HEK293 (cell line): ENCODE measurements around the gene ZMYM3.

ENCODE experiments used
- BCL11A ChIP-seq: fragments of 450-650 bp; formaldehyde crosslinking; IDR thresholded peaks from 2 replicates; pipeline ENCODE4 v1.5.1; 2016; ENCODE audit warnings: low read depth, missing biosample characterization, missing genetic modification characterization
- FEZF1 ChIP-seq: fragments of 450-650 bp; formaldehyde crosslinking; IDR thresholded peaks from 2 replicates; pipeline ENCODE4 v1.5.1; 2016; ENCODE audit warnings: missing biosample characterization, missing genetic modification characterization
- HOXD13 ChIP-seq: sonication (generic); formaldehyde crosslinking; IDR thresholded peaks from 2 replicates; pipeline ENCODE4 v1.8.0; 2022; ENCODE audit warnings: missing genetic modification reagents, borderline replicate concordance
- REPIN1 ChIP-seq: fragments of 450-650 bp; formaldehyde crosslinking; IDR thresholded peaks from 2 replicates; pipeline ENCODE4 v1.5.1; 2017; ENCODE audit warnings: missing biosample characterization, missing genetic modification characterization, low read depth
- SCRT1 ChIP-seq: fragments of 450-650 bp; formaldehyde crosslinking; IDR thresholded peaks from 2 replicates; pipeline ENCODE4 v1.5.1; 2016; ENCODE audit warnings: missing biosample characterization, missing genetic modification characterization, borderline replicate concordance
- SCRT2 ChIP-seq: fragments of 450-650 bp; formaldehyde crosslinking; IDR thresholded peaks from 2 replicates; pipeline ENCODE4 v1.5.1; 2016; ENCODE audit warnings: missing biosample characterization, missing genetic modification characterization
- SP7 ChIP-seq: fragments of 450-650 bp; formaldehyde crosslinking; IDR thresholded peaks from 2 replicates; pipeline ENCODE4 v1.5.1; 2016; ENCODE audit warnings: missing biosample characterization, missing genetic modification characterization
- TSHZ1 ChIP-seq: fragments of 450-650 bp; formaldehyde crosslinking; IDR thresholded peaks from 2 replicates; pipeline ENCODE4 v1.5.1; 2016; ENCODE audit warnings: missing biosample characterization, missing genetic modification characterization, borderline replicate concordance
- YY2 ChIP-seq: fragments of 450-650 bp; formaldehyde crosslinking; IDR thresholded peaks from 2 replicates; pipeline ENCODE4 v1.5.1; 2016; ENCODE audit warnings: missing biosample characterization, missing genetic modification characterization
- ZBTB6 ChIP-seq: fragments of 450-650 bp; formaldehyde crosslinking; IDR thresholded peaks from 2 replicates; pipeline ENCODE4 v1.5.1; 2017; ENCODE audit warnings: missing biosample characterization, missing genetic modification characterization
- ZFHX2 ChIP-seq: fragments of 450-650 bp; formaldehyde crosslinking; conservative IDR thresholded peaks from 2 replicates; pipeline ENCODE4 v1.5.1; 2016; ENCODE audit warnings: missing biosample characterization, missing genetic modification characterization
- ZFP3 ChIP-seq: fragments of 450-650 bp; formaldehyde crosslinking; IDR thresholded peaks from 2 replicates; pipeline ENCODE4 v1.5.1; 2016; ENCODE audit warnings: low read depth, missing biosample characterization, missing genetic modification characterization
- ZFP37 ChIP-seq: fragments of 450-650 bp; formaldehyde crosslinking; IDR thresholded peaks from 2 replicates; pipeline ENCODE4 v1.5.1; 2016; ENCODE audit warnings: missing biosample characterization, missing genetic modification characterization
- ZIC2 ChIP-seq: fragments of 450-650 bp; formaldehyde crosslinking; IDR thresholded peaks from 2 replicates; pipeline ENCODE4 v1.5.1; 2016; ENCODE audit warnings: missing biosample characterization, missing genetic modification characterization
- ZNF19 ChIP-seq: fragments of 450-650 bp; formaldehyde crosslinking; IDR thresholded peaks from 2 replicates; pipeline ENCODE4; 2016; ENCODE audit warnings: missing biosample characterization, missing genetic modification characterization, low read depth
- ZNF223 ChIP-seq: fragments of 450-650 bp; formaldehyde crosslinking; IDR thresholded peaks from 2 replicates; pipeline ENCODE4 v1.5.1; 2016; ENCODE audit warnings: missing biosample characterization, missing genetic modification characterization
- ZNF23 ChIP-seq: fragments of 450-650 bp; formaldehyde crosslinking; IDR thresholded peaks from 2 replicates; pipeline ENCODE4 v1.5.1; 2016; ENCODE audit warnings: missing biosample characterization, missing genetic modification characterization, borderline replicate concordance
- ZNF248 ChIP-seq: fragments of 450-650 bp; formaldehyde crosslinking; IDR thresholded peaks from 2 replicates; pipeline ENCODE4 v1.5.1; 2017; ENCODE audit warnings: missing biosample characterization, missing genetic modification characterization
- ZNF311 ChIP-seq: fragments of 450-650 bp; formaldehyde crosslinking; IDR thresholded peaks from 2 replicates; pipeline ENCODE4 v1.5.1; 2017; ENCODE audit warnings: missing biosample characterization, missing genetic modification characterization, borderline replicate concordance
- ZNF335 ChIP-seq: fragments of 450-650 bp; formaldehyde crosslinking; conservative IDR thresholded peaks from 2 replicates; pipeline ENCODE4 v1.5.1; 2016; ENCODE audit warnings: missing biosample characterization, missing genetic modification characterization
- ZNF394 ChIP-seq: fragments of 450-650 bp; formaldehyde crosslinking; IDR thresholded peaks from 2 replicates; pipeline ENCODE4 v1.5.1; 2016; ENCODE audit warnings: missing biosample characterization, missing genetic modification characterization, mild to moderate bottlenecking, moderate library complexity, borderline replicate concordance
- ZNF404 ChIP-seq: fragments of 450-650 bp; formaldehyde crosslinking; IDR thresholded peaks from 2 replicates; pipeline ENCODE4 v1.5.1; 2017; ENCODE audit warnings: missing biosample characterization, missing genetic modification characterization
- ZNF416 ChIP-seq: fragments of 450-650 bp; formaldehyde crosslinking; IDR thresholded peaks from 2 replicates; pipeline ENCODE4 v1.5.1; 2016; ENCODE audit warnings: missing biosample characterization, missing genetic modification characterization
- ZNF423 ChIP-seq: fragments of 450-650 bp; formaldehyde crosslinking; IDR thresholded peaks from 2 replicates; pipeline ENCODE4 v1.5.1; 2016; ENCODE audit warnings: missing biosample characterization, missing genetic modification characterization
- ZNF473 ChIP-seq: fragments of 450-650 bp; formaldehyde crosslinking; IDR thresholded peaks from 2 replicates; pipeline ENCODE4 v1.5.1; 2017; ENCODE audit warnings: missing biosample characterization, missing genetic modification characterization
- ZNF48 ChIP-seq: fragments of 450-650 bp; formaldehyde crosslinking; IDR thresholded peaks from 2 replicates; pipeline ENCODE4 v1.5.1; 2016; ENCODE audit warnings: missing biosample characterization, missing genetic modification characterization
- ZNF510 ChIP-seq: fragments of 450-650 bp; formaldehyde crosslinking; IDR thresholded peaks from 2 replicates; pipeline ENCODE4 v1.5.1; 2018; ENCODE audit warnings: mild to moderate bottlenecking, missing genetic modification characterization, missing biosample characterization; ENCODE audit not compliant: insufficient replicate concordance
- ZNF521 ChIP-seq: fragments of 450-650 bp; formaldehyde crosslinking; IDR thresholded peaks from 2 replicates; pipeline ENCODE4 v1.5.1; 2017; ENCODE audit warnings: missing biosample characterization, mild to moderate bottlenecking, missing genetic modification characterization
- ZNF544 ChIP-seq: fragments of 450-650 bp; formaldehyde crosslinking; IDR thresholded peaks from 2 replicates; pipeline ENCODE4 v1.5.0; 2017; ENCODE audit warnings: missing biosample characterization, missing genetic modification characterization
- ZNF560 ChIP-seq: fragments of 450-650 bp; formaldehyde crosslinking; IDR thresholded peaks from 2 replicates; pipeline ENCODE4 v1.5.1; 2017; ENCODE audit warnings: missing biosample characterization, missing genetic modification characterization, borderline replicate concordance
- ZNF571 ChIP-seq: fragments of 450-650 bp; formaldehyde crosslinking; IDR thresholded peaks from 2 replicates; pipeline ENCODE4 v1.5.0; 2017; ENCODE audit warnings: missing biosample characterization, missing genetic modification characterization
- ZNF600 ChIP-seq: fragments of 450-650 bp; formaldehyde crosslinking; IDR thresholded peaks from 2 replicates; pipeline ENCODE4 v1.5.1; 2016; ENCODE audit warnings: missing biosample characterization, missing genetic modification characterization
- ZNF623 ChIP-seq: fragments of 450-650 bp; formaldehyde crosslinking; IDR thresholded peaks from 2 replicates; pipeline ENCODE4 v1.5.1; 2016; ENCODE audit warnings: missing biosample characterization, missing genetic modification characterization
- ZNF629 ChIP-seq: fragments of 450-650 bp; formaldehyde crosslinking; IDR thresholded peaks from 2 replicates; pipeline ENCODE4 v1.5.1; 2017; ENCODE audit warnings: missing biosample characterization, missing genetic modification characterization
- ZNF639 ChIP-seq: fragments of 450-650 bp; formaldehyde crosslinking; IDR thresholded peaks from 2 replicates; pipeline ENCODE4 v1.5.1; 2016; ENCODE audit warnings: missing biosample characterization, missing genetic modification characterization
- ZNF654 ChIP-seq: fragments of 450-650 bp; formaldehyde crosslinking; IDR thresholded peaks from 2 replicates; pipeline ENCODE4 v1.5.1; 2016; ENCODE audit warnings: low read depth, missing biosample characterization, missing genetic modification characterization
- ZNF660 ChIP-seq: fragments of 450-650 bp; IDR thresholded peaks from 2 replicates; pipeline ENCODE4 v1.5.1; 2018; ENCODE audit warnings: missing biosample characterization, mild to moderate bottlenecking, missing genetic modification characterization
- ZXDB ChIP-seq: fragments of 450-650 bp; formaldehyde crosslinking; IDR thresholded peaks from 2 replicates; pipeline ENCODE4 v1.5.1; 2016; ENCODE audit warnings: missing biosample characterization, missing genetic modification characterization

Gene ZMYM3

GRCh38 chrX:71283403-71284143, 29.6 kb upstream of the ZMYM3 start, which contains the start of gene NONO (continued):
- TF ChIP-seq ZNF600: no peak
- peak; percentile 60 for TF ChIP-seq FEZF1 (tag by site-specific recombination)
- no peak for TF ChIP-seq ZNF416
- no peak for TF ChIP-seq ZNF544
- TF ChIP-seq ZFP37 (tag by site-specific recombination): peak; percentile 55; the same call in 1 of the 2 replicates
- peak; percentile 65; the same call in 1 of the 2 replicates for TF ChIP-seq ZNF660 (tag by site-specific recombination)
- no peak for TF ChIP-seq ZNF404 (tag by site-specific recombination)
- TF ChIP-seq ZNF629 (tag by site-specific recombination): peak; percentile 20; the same call in 1 of the 2 replicates
- no peak for TF ChIP-seq ZNF223 (tag by site-specific recombination)
- TF ChIP-seq ZFP3 (tag by site-specific recombination): no peak
- no peak for TF ChIP-seq ZNF48
- no peak for TF ChIP-seq SCRT1
- peak; percentile 61 for TF ChIP-seq SP7 (tag by site-specific recombination)
- TF ChIP-seq REPIN1 (tag by site-specific recombination): no peak
- peak; percentile 27; the same call in 1 of the 2 replicates for TF ChIP-seq ZIC2
- TF ChIP-seq ZNF521 (tag by site-specific recombination): no peak
- TF ChIP-seq ZNF23 (tag by site-specific recombination): no peak
- no peak for TF ChIP-seq ZNF560 (tag by site-specific recombination)
- no peak for TF ChIP-seq ZNF571 (tag by site-specific recombination)
- TF ChIP-seq ZNF623 (tag by site-specific recombination): no peak
- no peak for TF ChIP-seq SCRT2 (tag by site-specific recombination)
- no peak for TF ChIP-seq ZNF311 (tag by site-specific recombination)
- TF ChIP-seq ZNF423 (tag by site-specific recombination): no peak
- TF ChIP-seq HOXD13 (CRISPR knock-in tag): peak; percentile 78
- no peak for TF ChIP-seq ZNF510 (tag by site-specific recombination)
- no peak for TF ChIP-seq ZNF19
- no peak for TF ChIP-seq TSHZ1
- TF ChIP-seq ZFHX2 (tag by site-specific recombination): no peak
- TF ChIP-seq ZBTB6: peak; percentile 86
- TF ChIP-seq YY2 (tag by site-specific recombination): no peak
- peak; percentile 65 for TF ChIP-seq ZNF335
- no peak; the same call in 1 of the 2 replicates for TF ChIP-seq ZNF394
- TF ChIP-seq ZXDB: peak; percentile 87
- no peak for TF ChIP-seq ZNF639 (tag by site-specific recombination)
- no peak for TF ChIP-seq BCL11A (tag by site-specific recombination)
- no peak for TF ChIP-seq ZNF248 (tag by site-specific recombination)
- TF ChIP-seq ZNF654 (tag by site-specific recombination): no peak
- TF ChIP-seq ZNF473 (tag by site-specific recombination): no peak
